ENCODE measurements around the gene TBC1D22A.

Gene TBC1D22A

GRCh38 chr22:46844606-46845210, 82.3 kb downstream of the TBC1D22A start:
- Histone ChIP-seq H4K20me1 (peaks cover 44 to 95% (median 78%) of the 10 kb centered on the region in 11 experiments), H3K27me3 (no peaks in the 10 kb centered on the region), H3K4me1 (peaks cover 0 to 27% (median 15%) of the 10 kb centered on the region in 10 experiments; a peak in 15 of 20 replicates), H3K4me2 (peak overlapping the region in 2 of 11 experiments; percentile 13 to 15; a peak in 2 of 22 replicates), H3K27ac (no peak overlapping the region), H3K9ac (no peak overlapping the region; a peak in 1 of 22 replicates), H3K36me3 (peaks cover 9 to 86% (median 45%) of the 10 kb centered on the region in 11 experiments; a peak in 20 of 22 replicates), H3K9me3 (replicated peaks in 1 of 11) (0 out of 22 replicates have a peak, but pooled peaks cover 0 to under 1% (median 0%) of the 10 kb centered on the region in 11 experiments), H3K4me3 (no peak overlapping the region)
- no peak for TF ChIP-seq Cebpa-rat (IDR thresholded peaks at IDR 0.05)

GRCh38 chr22:46845296-46846149, 83.1 kb downstream of the TBC1D22A start:
- Histone ChIP-seq H3K27me3 (no peaks in the 10 kb centered on the region), H3K36me3 (peaks cover 12 to 94% (median 53%) of the 10 kb centered on the region in 11 experiments), H4K20me1 (peaks cover 49 to 100% (median 85%) of the 10 kb centered on the region in 11 experiments), H3K9me3 (replicated peaks in 1 of 11) (no peaks in the 10 kb centered on the region), H3K27ac (no peak overlapping the region), H3K4me1 (peaks cover 0 to 27% (median 15%) of the 10 kb centered on the region in 10 experiments; a peak in 15 of 20 replicates), H3K4me2 (peak overlapping the region in 7 of 11 experiments; percentile 3 to 50 (median 34); a peak in 11 of 22 replicates), H3K9ac (no peak overlapping the region; a peak in 1 of 22 replicates), H3K4me3 (no peak overlapping the region)
- TF ChIP-seq Cebpa-rat (IDR thresholded peaks at IDR 0.05), result no peak

GRCh38 chr22:46846150-46846831, 83.8 kb downstream of the TBC1D22A start:
- no peak for TF ChIP-seq Cebpa-rat (IDR thresholded peaks at IDR 0.05)
- Histone ChIP-seq H3K9me3 (replicated peaks in 1 of 11) (no peaks in the 10 kb centered on the region), H3K4me2 (peak overlapping the region in 4 of 11 experiments; percentile 18 to 50 (median 37); a peak in 3 of 22 replicates), H4K20me1 (peaks cover 49 to 100% (median 91%) of the 10 kb centered on the region in 11 experiments), H3K36me3 (peaks cover 19 to 97% (median 61%) of the 10 kb centered on the region in 11 experiments), H3K4me3 (no peak overlapping the region), H3K9ac (no peak overlapping the region), H3K27me3 (no peaks in the 10 kb centered on the region), H3K4me1 (peaks cover 0 to 27% (median 15%) of the 10 kb centered on the region in 10 experiments; a peak in 15 of 20 replicates), H3K27ac (no peak overlapping the region)

- Histone ChIP-seq H3K4me3 (no peak overlapping the region), H3K9me3 (replicated peaks in 1 of 11) (no peaks in the 10 kb centered on the region), H3K9ac (no peak overlapping the region), H3K4me2 (no peak overlapping the region), H3K36me3 (peaks cover 19 to 97% (median 66%) of the 10 kb centered on the region in 11 experiments), H3K27me3 (no peaks in the 10 kb centered on the region), H3K4me1 (peaks cover 0 to 27% (median 15%) of the 10 kb centered on the region in 10 experiments; a peak in 15 of 20 replicates), H3K27ac (no peak overlapping the region), H4K20me1 (peaks cover 50 to 100% (median 93%) of the 10 kb centered on the region in 11 experiments)
- TF ChIP-seq Cebpa-rat (IDR thresholded peaks at IDR 0.05), result no peak
Observed at GRCh38 chr22:46846832-46847355, 84.4 kb downstream of the TBC1D22A start.

GRCh38 chr22:46848197-46848596, 85.7 kb downstream of the TBC1D22A start:
- peaks cover 4 to 27% (median 15%) of the 10 kb centered on the region in 10 experiments; a peak in 19 of 20 replicates for H3K4me1 ChIP-seq
- H3K27ac ChIP-seq, result no peak overlapping the region
- no peak overlapping the region for H3K4me3 ChIP-seq
- H3K36me3 ChIP-seq, result peaks cover 26 to 97% (median 73%) of the 10 kb centered on the region in 11 experiments
- H3K9ac ChIP-seq, result no peak overlapping the region
- H3K27me3 ChIP-seq, result no peaks in the 10 kb centered on the region
- H3K4me2 ChIP-seq, result no peak overlapping the region
- no peaks in the 10 kb centered on the region for H3K9me3 ChIP-seq (replicated peaks in 1 of 11)
- TF ChIP-seq Cebpa-rat (IDR thresholded peaks at IDR 0.05), result no peak
- H4K20me1 ChIP-seq, result peaks cover 61 to 100% (median 96%) of the 10 kb centered on the region in 11 experiments

GRCh38 chr22:46849101-46849500, 86.7 kb downstream of the TBC1D22A start:
- H3K27me3 ChIP-seq, result no peaks in the 10 kb centered on the region
- H3K9me3 ChIP-seq (replicated peaks in 1 of 11), result no peaks in the 10 kb centered on the region
- TF ChIP-seq Cebpa-rat (IDR thresholded peaks at IDR 0.05), result no peak
- H3K9ac ChIP-seq, result no peak overlapping the region
- peaks cover 13 to 33% (median 19%) of the 10 kb centered on the region in 10 experiments; a peak in 19 of 20 replicates for H3K4me1 ChIP-seq
- peaks cover 26 to 95% (median 71%) of the 10 kb centered on the region in 11 experiments for H3K36me3 ChIP-seq
- peaks cover 59 to 100% (median 96%) of the 10 kb centered on the region in 11 experiments for H4K20me1 ChIP-seq
- H3K4me3 ChIP-seq, result no peak overlapping the region
- H3K4me2 ChIP-seq, result no peak overlapping the region
- H3K27ac ChIP-seq, result no peak overlapping the region

GRCh38 chr22:46849951-46850350, 87.5 kb downstream of the TBC1D22A start:
- Histone ChIP-seq H4K20me1 (peaks cover 52 to 100% (median 94%) of the 10 kb centered on the region in 11 experiments), H3K36me3 (peaks cover 26 to 87% (median 72%) of the 10 kb centered on the region in 11 experiments), H3K27ac (no peak overlapping the region), H3K4me2 (no peak overlapping the region), H3K9ac (no peak overlapping the region), H3K4me1 (peaks cover 10 to 32% (median 21%) of the 10 kb centered on the region in 10 experiments; a peak in 19 of 20 replicates), H3K4me3 (no peak overlapping the region), H3K27me3 (no peaks in the 10 kb centered on the region), H3K9me3 (replicated peaks in 1 of 11) (no peaks in the 10 kb centered on the region)
- no peak for TF ChIP-seq Cebpa-rat (IDR thresholded peaks at IDR 0.05)

GRCh38 chr22:46851311-46851710, 88.9 kb downstream of the TBC1D22A start:
- peaks cover 44 to 100% (median 93%) of the 10 kb centered on the region in 11 experiments; a peak in 21 of 22 replicates for H4K20me1 ChIP-seq
- H3K9me3 ChIP-seq (replicated peaks in 1 of 11), result no peaks in the 10 kb centered on the region
- H3K27ac ChIP-seq, result no peak overlapping the region
- H3K27me3 ChIP-seq, result no peaks in the 10 kb centered on the region
- peaks cover 26 to 91% (median 68%) of the 10 kb centered on the region in 11 experiments for H3K36me3 ChIP-seq
- H3K9ac ChIP-seq, result no peak overlapping the region
- TF ChIP-seq Cebpa-rat (IDR thresholded peaks at IDR 0.05), result no peak
- H3K4me3 ChIP-seq, result no peak overlapping the region
- peaks cover 0 to 32% (median 11%) of the 10 kb centered on the region in 10 experiments; a peak in 12 of 20 replicates for H3K4me1 ChIP-seq
- H3K4me2 ChIP-seq, result no peak overlapping the region
